Measurements from ENCODE around the gene SLC17A5.

Gene SLC17A5

GRCh38 chr6:73675466-73676098 lies 21.8 kb upstream of the SLC17A5 start:
- TF ChIP-seq GATA3 (IDR thresholded peaks at IDR 0.05; ENCODE audit: low read depth, low read length) (no peak), GATA2 (IDR thresholded peaks at IDR 0.05; ENCODE audit: low read depth, low read length) (0 out of 2 replicates have a peak, but pooled peaks have one; percentile 6)

- no peak for TF ChIP-seq GATA3 (IDR thresholded peaks at IDR 0.05; ENCODE audit: low read depth, low read length)
- no peak for TF ChIP-seq GATA2 (IDR thresholded peaks at IDR 0.05; ENCODE audit: low read depth, low read length)
These were observed 18.3 kb upstream of the SLC17A5 start for GRCh38 chr6:73671911-73672685.

- no peak for TF ChIP-seq GATA3 (IDR thresholded peaks at IDR 0.05; ENCODE audit: low read depth, low read length)
These were observed 15.2 kb upstream of the SLC17A5 start for GRCh38 chr6:73669005-73669404.

- TF ChIP-seq GATA3 (IDR thresholded peaks at IDR 0.05; ENCODE audit: low read depth, low read length), result no peak
- no peak for TF ChIP-seq GATA2 (IDR thresholded peaks at IDR 0.05; ENCODE audit: low read depth, low read length)
These were observed 14.0 kb upstream of the SLC17A5 start for GRCh38 chr6:73667798-73668197.

- TF ChIP-seq GATA3 (IDR thresholded peaks at IDR 0.05; ENCODE audit: low read depth, low read length) (no peak), GATA2 (IDR thresholded peaks at IDR 0.05; ENCODE audit: low read depth, low read length) (no peak)
These were observed 12.6 kb upstream of the SLC17A5 start for GRCh38 chr6:73666393-73666792.

- TF ChIP-seq GATA3 (IDR thresholded peaks at IDR 0.05; ENCODE audit: low read depth, low read length), result no peak
- TF ChIP-seq GATA2 (IDR thresholded peaks at IDR 0.05; ENCODE audit: low read depth, low read length), result no peak
These were observed 12.0 kb upstream of the SLC17A5 start for GRCh38 chr6:73665686-73666319.

- TF ChIP-seq GATA2 (IDR thresholded peaks at IDR 0.05; ENCODE audit: low read depth, low read length) (no peak), GATA3 (IDR thresholded peaks at IDR 0.05; ENCODE audit: low read depth, low read length) (no peak)
These were observed 10.9 kb upstream of the SLC17A5 start for GRCh38 chr6:73664701-73665100.

GRCh38 chr6:73657201-73657600 lies 3.4 kb upstream of the SLC17A5 start:
- no peak for TF ChIP-seq GATA2 (IDR thresholded peaks at IDR 0.05; ENCODE audit: low read depth, low read length)
- no peak for TF ChIP-seq GATA3 (IDR thresholded peaks at IDR 0.05; ENCODE audit: low read depth, low read length)

GRCh38 chr6:73656531-73657145 lies 2.8 kb upstream of the SLC17A5 start:
- TF ChIP-seq GATA2 (IDR thresholded peaks at IDR 0.05; ENCODE audit: low read depth, low read length), result no peak
- TF ChIP-seq GATA3 (IDR thresholded peaks at IDR 0.05; ENCODE audit: low read depth, low read length), result no peak

- TF ChIP-seq GATA2 (IDR thresholded peaks at IDR 0.05; ENCODE audit: low read depth, low read length) (no peak), GATA3 (IDR thresholded peaks at IDR 0.05; ENCODE audit: low read depth, low read length) (no peak)
These were observed 1.6 kb upstream of the SLC17A5 start for GRCh38 chr6:73655341-73655917.

- TF ChIP-seq GATA3 (IDR thresholded peaks at IDR 0.05; ENCODE audit: low read depth, low read length), result no peak
- no peak for TF ChIP-seq GATA2 (IDR thresholded peaks at IDR 0.05; ENCODE audit: low read depth, low read length)
These were observed 888 bp downstream of the SLC17A5 start for GRCh38 chr6:73652637-73653570.

GRCh38 chr6:73649783-73650182 lies 4.0 kb downstream of the SLC17A5 start:
- TF ChIP-seq GATA2 (IDR thresholded peaks at IDR 0.05; ENCODE audit: low read depth, low read length), result no peak
- TF ChIP-seq GATA3 (IDR thresholded peaks at IDR 0.05; ENCODE audit: low read depth, low read length), result no peak

- no peak for TF ChIP-seq GATA3 (IDR thresholded peaks at IDR 0.05; ENCODE audit: low read depth, low read length)
- TF ChIP-seq GATA2 (IDR thresholded peaks at IDR 0.05; ENCODE audit: low read depth, low read length), result no peak
These were observed 5.6 kb downstream of the SLC17A5 start for GRCh38 chr6:73648166-73648565.

Measured in SH-SY5Y (cell line).